H1 (cell line): ENCODE results near the gene COLEC11. TPM values are rescaled to one million over a fixed set of nuclear protein-coding genes. Genes with fewer than 3 reads are reported as not detected.

ENCODE experiments used
- CTCF ChIA-PET: fragments of 300-600 bp; sonication (Branson Sonifier 250); formaldehyde crosslinking; loops from one replicate; lab custom pipeline; 2021; ENCODE audit not compliant: partially characterized antibody; lab: Charles Lee
- POLR2A ChIA-PET: fragments of 300-600 bp; sonication (Branson Sonifier 250); formaldehyde crosslinking; loops from one replicate; lab custom pipeline; 2021; ENCODE audit warnings: inconsistent platforms; ENCODE audit not compliant: partially characterized antibody; lab: Charles Lee
- DNase-seq, 2 experiments: peaks; one replicate each; pipeline versions ENCODE4 v3.0.0 to v3.0.0-alpha.2; 2010 to 2022; ENCODE audit warnings: low spot score in 2 of 2, low read depth in 1 of 2, mixed read lengths in 1 of 2
- FAIRE-seq: peaks from 2 replicates; lab custom pipeline; 2011; peaks lifted over from hg19 to GRCh38; lab: Jason Lieb, UNC
- H2AFZ ChIP-seq: 2 replicates; pipeline ENCODE4 v1.8.1; 2012; ENCODE audit warnings: low read length, inconsistent platforms
- H2AK5ac ChIP-seq: 2 replicates; pipeline ENCODE4 v1.6.1; 2013; ENCODE audit warnings: low read depth, low read length
- H2BK120ac ChIP-seq: replicated peaks from 2 replicates; pipeline ENCODE3; 2013; ENCODE audit warnings: low read depth, low read length, inconsistent platforms
- H2BK12ac ChIP-seq: 2 replicates; pipeline ENCODE4 v1.6.1; 2013; ENCODE audit warnings: low read depth, low read length
- H2BK15ac ChIP-seq: 2 replicates; pipeline ENCODE4 v1.6.1; 2013; ENCODE audit warnings: low read length
- H2BK20ac ChIP-seq: 2 replicates; pipeline ENCODE4 v1.6.1; 2013; ENCODE audit warnings: low read length
- H2BK5ac ChIP-seq: 2 replicates; pipeline ENCODE4 v1.6.1; 2013; ENCODE audit warnings: low read depth, low read length
- H3K14ac ChIP-seq: 2 replicates; pipeline ENCODE4 v1.6.1; 2013; ENCODE audit warnings: inconsistent platforms; ENCODE audit not compliant: insufficient read length
- H3K18ac ChIP-seq: 2 replicates; pipeline ENCODE4 v1.6.1; 2013; ENCODE audit warnings: low read length; ENCODE audit errors: extremely low read depth
- H3K23ac ChIP-seq: 2 replicates; pipeline ENCODE4 v1.6.1; 2013; ENCODE audit warnings: inconsistent platforms; ENCODE audit not compliant: insufficient read length
- H3K23me2 ChIP-seq: 2 replicates; pipeline ENCODE4 v1.6.1; 2013; ENCODE audit warnings: low read depth, low read length
- H3K27ac ChIP-seq: 2 replicates; pipeline ENCODE4 v1.6.1; 2011; ENCODE audit warnings: low read depth, low read length, inconsistent platforms
- H3K27me3 ChIP-seq, 4 experiments: replicated peaks in 1 of 4; 1 replicate in 1 of 4; 2 replicates in 3 of 4; pipeline versions ENCODE4 v1.6.1 to v1.8.1; 2011 to 2013; ENCODE audit warnings: low read length in 3 of 4, mild to moderate bottlenecking in 3 of 4, inconsistent platforms in 2 of 4, mixed read lengths in 2 of 4, moderate library complexity in 1 of 4; ENCODE audit not compliant: control insufficient read depth in 3 of 4, insufficient read depth in 3 of 4; ENCODE audit errors: extremely low read depth in 1 of 4
- H3K36me3 ChIP-seq, 4 experiments: 2 replicates each; pipeline versions ENCODE4 v1.6.1 to v1.8.1; 2011 to 2013; ENCODE audit warnings: mild to moderate bottlenecking in 4 of 4, low read length in 3 of 4, moderate library complexity in 2 of 4, control low read depth in 1 of 4, inconsistent platforms in 1 of 4; ENCODE audit not compliant: insufficient read depth in 4 of 4, control insufficient read depth in 2 of 4
- H3K4ac ChIP-seq: replicated peaks from 2 replicates; pipeline ENCODE3; 2013; ENCODE audit warnings: low read length, low read depth, mixed read lengths, inconsistent platforms; ENCODE audit not compliant: insufficient read length
- H3K4me1 ChIP-seq, 4 experiments: replicated peaks in 1 of 4; 1 replicate in 1 of 4; 2 replicates in 3 of 4; pipeline versions ENCODE4 v1.6.1 to v1.8.1; 2011 to 2013; ENCODE audit warnings: low read length in 3 of 4, inconsistent platforms in 2 of 4, mixed read lengths in 1 of 4; ENCODE audit not compliant: insufficient read depth in 4 of 4, control insufficient read depth in 3 of 4
- H3K4me2 ChIP-seq, 2 experiments: 2 replicates each; pipeline versions ENCODE4 v1.6.1 to v1.8.1; 2011 to 2013; ENCODE audit warnings: low read depth in 2 of 2, low read length in 2 of 2, control low read depth in 1 of 2, inconsistent platforms in 1 of 2, mild to moderate bottlenecking in 1 of 2; ENCODE audit not compliant: insufficient read depth in 1 of 2
- H3K4me3 ChIP-seq, 4 experiments: fragments of 200-600, 300-600 bp in 1 of 4; sonication (generic), shearing (Covaris generic), sonication (Bioruptor Twin) in 1 of 4; 2 replicates each; pipeline versions ENCODE4 v1.5.1 to v1.8.1; 2011 to 2016; ENCODE audit warnings: low read length in 4 of 4, low read depth in 3 of 4, control low read depth in 2 of 4, inconsistent platforms in 2 of 4, mild to moderate bottlenecking in 2 of 4, mixed read lengths in 1 of 4, moderate library complexity in 1 of 4; ENCODE audit not compliant: insufficient read depth in 2 of 4; ENCODE audit errors: extremely low read depth in 1 of 4
- H3K56ac ChIP-seq: replicated peaks from 2 replicates; pipeline ENCODE3; 2013; ENCODE audit warnings: low read depth, mild to moderate bottlenecking, mixed read lengths, low read length, inconsistent platforms; ENCODE audit not compliant: insufficient read length
- H3K79me1 ChIP-seq: 2 replicates; pipeline ENCODE4 v1.6.1; 2013; ENCODE audit warnings: low read depth, low read length, control low read depth
- H3K79me2 ChIP-seq, 2 experiments: 2 replicates each; pipeline versions ENCODE4 v1.6.1 to v1.8.1; 2012 to 2013; ENCODE audit warnings: low read length in 2 of 2, mild to moderate bottlenecking in 2 of 2, inconsistent platforms in 1 of 2; ENCODE audit not compliant: insufficient read depth in 2 of 2, control insufficient read depth in 1 of 2
- H3K9ac ChIP-seq, 4 experiments: replicated peaks in 1 of 4; 1 replicate in 1 of 4; 2 replicates in 3 of 4; pipeline versions ENCODE4 v1.6.1 to v1.8.1; 2011 to 2013; ENCODE audit warnings: low read depth in 3 of 4, low read length in 3 of 4, control low read depth in 2 of 4, mild to moderate bottlenecking in 2 of 4, moderate library complexity in 2 of 4, inconsistent platforms in 1 of 4; ENCODE audit errors: extremely low read depth in 1 of 4
- H3K9me3 ChIP-seq, 2 experiments: 2 replicates each; pipeline versions ENCODE4 v1.6.1 to v1.8.1; 2012 to 2013; ENCODE audit warnings: mild to moderate bottlenecking in 2 of 2, moderate library complexity in 2 of 2, control low read depth in 1 of 2, inconsistent platforms in 1 of 2, low read depth in 1 of 2, low read length in 1 of 2, mixed read lengths in 1 of 2; ENCODE audit not compliant: insufficient read depth in 2 of 2
- H4K20me1 ChIP-seq, 2 experiments: replicated peaks in 1 of 2; 2 replicates each; pipeline versions ENCODE3 to v1.8.1; 2011 to 2013; ENCODE audit warnings: inconsistent platforms in 2 of 2, low read length in 2 of 2, mild to moderate bottlenecking in 1 of 2; ENCODE audit not compliant: insufficient read depth in 2 of 2, control insufficient read depth in 1 of 2
- H4K5ac ChIP-seq: 2 replicates; pipeline ENCODE4 v1.6.1; 2013; ENCODE audit warnings: low read length, low read depth, mixed read lengths, inconsistent platforms; ENCODE audit not compliant: insufficient read length
- H4K8ac ChIP-seq: 2 replicates; pipeline ENCODE4 v1.8.0; 2013; ENCODE audit warnings: mild to moderate bottlenecking, moderate library complexity, low read length, inconsistent platforms; ENCODE audit not compliant: insufficient read depth; ENCODE audit errors: extremely low read depth
- H4K91ac ChIP-seq: replicated peaks from 2 replicates; pipeline ENCODE3; 2013; ENCODE audit warnings: low read length, mixed read lengths, inconsistent platforms; ENCODE audit not compliant: insufficient read length
- E2F6 ChIP-seq: IDR thresholded peaks from 2 replicates; pipeline ENCODE4 v1.6.1; 2012; ENCODE audit warnings: inconsistent platforms
- HDAC2 ChIP-seq, 2 experiments: fragments of 300-600 bp in 1 of 2; sonication (generic) in 1 of 2; IDR thresholded peaks; 2 replicates each; pipeline ENCODE4 v1.6.1; 2011 to 2012; ENCODE audit warnings: low read depth in 2 of 2, low read length in 2 of 2, mild to moderate bottlenecking in 2 of 2, moderate library complexity in 2 of 2, borderline replicate concordance in 1 of 2, inconsistent platforms in 1 of 2
- JUN ChIP-seq: IDR thresholded peaks from 2 replicates; pipeline ENCODE4 v1.6.1; 2011; ENCODE audit warnings: low read depth, mild to moderate bottlenecking, improper control_type of control experiment, low read length
- SIN3A ChIP-seq, 2 experiments: IDR thresholded peaks in 1 of 2; conservative IDR thresholded peaks in 1 of 2; 2 replicates each; pipeline ENCODE4 v1.6.1; 2011 to 2012; ENCODE audit warnings: low read length in 2 of 2, improper control_type of control experiment in 1 of 2, low read depth in 1 of 2, mild to moderate bottlenecking in 1 of 2
- TAF7 ChIP-seq: optimal IDR thresholded peaks from 2 replicates; pipeline ENCODE3; 2011; ENCODE audit warnings: low read depth, mild to moderate bottlenecking, inconsistent platforms, low read length, moderate library complexity, borderline replicate concordance
- USF2 ChIP-seq: IDR thresholded peaks from 2 replicates; pipeline ENCODE4 v1.6.1; 2011; ENCODE audit warnings: low read length, improper control_type of control experiment
- ZNF274 ChIP-seq: IDR thresholded peaks from 2 replicates; pipeline ENCODE4 v1.7.0; 2012; ENCODE audit warnings: low read length, borderline replicate concordance; ENCODE audit errors: extremely low read depth
- WGBS, 2 experiments: shearing (Covaris generic) in 1 of 2; methylation state at CpG; one replicate each; pipeline versions ENCODE4 v1.1.6 to v1.1.7; 2013 to 2015; ENCODE audit warnings: low lambda C conversion rate in 2 of 2, mixed read lengths in 2 of 2, inconsistent platforms in 1 of 2, low coverage in 1 of 2, missing lambda C conversion rate in 1 of 2; ENCODE audit not compliant: insufficient replicate concordance in 2 of 2, insufficient coverage in 1 of 2, insufficient read length in 1 of 2; ENCODE audit errors: extremely low coverage in 1 of 2, missing lambda C conversion rate in 1 of 2; 5-methylcytosine and 5-hydroxymethylcytosine counted together
- polyA plus RNA-seq, 7 experiments: library from polyadenylated mRNA; depleted of rRNA in 3 of 7; stranded (reverse) in 5 of 7; unstranded in 2 of 7; fragments of >200 nt in 5 of 7; fragments of 200-250 nt in 2 of 7; gene quantifications; 1 replicate in 5 of 7; 2 replicates in 1 of 7; 4 replicates in 1 of 7; pipeline versions ENCODE4 v1.2.1 to v1.2.3, GENCODE V29; 2011 to 2013; ENCODE audit warnings: missing spikeins in 2 of 7, mixed read lengths in 2 of 7
- total RNA-seq: library from RNA; stranded (reverse); fragmentation: NEBNext Ultra II Directional; extraction: Animal tissue kit (Norgen Biotek cat#: 25700); gene quantifications from 2 replicates; pipeline ENCODE4 v1.2.1, GENCODE V29; 2021
- TF ChIP-seq, protein P1 (sequence below): IDR thresholded peaks from 2 replicates; pipeline ENCODE4 v1.6.1; 2012; ENCODE audit warnings: inconsistent platforms

Gene COLEC11
- total and polyA plus RNA-seq, 2 of the 8 experiments (the other 6 are each of a cell fraction or from before 2014, with no cell fraction given): 0.47 to 0.80 TPM

- no peaks in the 10 kb centered on the region; a peak in 1 of 7 replicates for H3K4me1 ChIP-seq
- H3K9ac ChIP-seq: no peak overlapping the region
- no peak overlapping the region for H3K4me2 ChIP-seq
- H4K20me1 ChIP-seq: no peaks in the 10 kb centered on the region
- H3K4ac ChIP-seq: no peak overlapping the region
- H2AFZ ChIP-seq: no peak overlapping the region
- no peaks in the 10 kb centered on the region for H3K9me3 ChIP-seq
- no peak overlapping the region for H3K27ac ChIP-seq
- no peak overlapping the region for H3K23ac ChIP-seq
- no peak overlapping the region for H4K5ac ChIP-seq
- no peaks in the 10 kb centered on the region; a peak in 1 of 7 replicates for H3K27me3 ChIP-seq
- H3K4me3 ChIP-seq: no peak overlapping the region
- H4K91ac ChIP-seq: no peak overlapping the region
- no peak overlapping the region for H3K56ac ChIP-seq
- POLR2A ChIA-PET: interaction anchor here (1.2 to 2.2 kb wide), 2 partner anchors 14 to 80 kb away, joined by 4 to 9 read pairs; partner anchors contain the start of gene RNASEH1
- H3K18ac ChIP-seq: no peak overlapping the region; the same call in 1 of the 2 replicates
- H3K23me2 ChIP-seq: no peaks in the 10 kb centered on the region
- no peak overlapping the region for H2BK20ac ChIP-seq
- no peaks in the 10 kb centered on the region for H3K79me1 ChIP-seq
- CTCF ChIA-PET: interaction anchor here (0.7 to 2.4 kb wide), 4 partner anchors 9 to 14 kb away, joined by 3 to 13 read pairs (median 6); no protein-coding TSS in a partner anchor
- no peak overlapping the region for H2BK5ac ChIP-seq
- 92% methylated on average over 30 of the region's 30 CpGs; no CpG with 5 or more reads in 1 of the 2 experiments for WGBS, 2 experiments
- H4K8ac ChIP-seq: peak overlapping the region; percentile 14; the same call in 1 of the 2 replicates
- FAIRE-seq (no peak), DNase-seq (peak in 1 of 2 experiments; percentile 39)
- H3K14ac ChIP-seq: no peak overlapping the region
- H2BK120ac ChIP-seq: no peak overlapping the region
- H3K36me3 ChIP-seq: no peaks in the 10 kb centered on the region
- no peak overlapping the region for H2BK15ac ChIP-seq
- no peaks in the 10 kb centered on the region for H3K79me2 ChIP-seq
- H2BK12ac ChIP-seq: 0 out of 2 replicates have a peak overlapping the region, but pooled peaks have one; percentile 17
- no peak overlapping the region for H2AK5ac ChIP-seq
- TF ChIP-seq JUN (no peak), E2F6 (no peak), USF2 (no peak), ZNF274 (no peak), SIN3A (conservative IDR thresholded peaks at IDR 0.05 in 1 of 2, IDR thresholded peaks at IDR 0.05 in 1 of 2; ENCODE audit: low read depth in 1 of 2, low read length in 2 of 2) (no peak), TAF7 (no peak), HDAC2 (IDR thresholded peaks at IDR 0.05; ENCODE audit: borderline replicate concordance in 1 of 2, low read depth in 2 of 2, low read length in 2 of 2) (no peak)
- TF ChIP-seq, protein P1, sequence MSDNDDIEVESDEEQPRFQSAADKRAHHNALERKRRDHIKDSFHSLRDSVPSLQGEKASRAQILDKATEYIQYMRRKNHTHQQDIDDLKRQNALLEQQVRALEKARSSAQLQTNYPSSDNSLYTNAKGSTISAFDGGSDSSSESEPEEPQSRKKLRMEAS: no peak
These were observed 43.0 kb downstream of the COLEC11 start for GRCh38 chr2:3637692-3638455.
